WTC11 (cell line): ENCODE measurements around the gene HSP90AB1. TPM values are rescaled to one million over a fixed set of nuclear protein-coding genes. Genes with fewer than 3 reads are reported as not detected.

Source experiments
- ATAC-seq: fragments of 200-7000 bp; cut with Tn5 transposase; 2 replicates; pipeline ENCODE4 v1.10.0; 2021; ENCODE audit warnings: mild to moderate bottlenecking, moderate library complexity
- CTCF ChIA-PET: fragments of 300-600 bp; sonication (Branson Sonifier 250); formaldehyde crosslinking; loops from one replicate; lab custom pipeline; 2021; ENCODE audit warnings: antibody characterized with exemption; lab: Charles Lee
- POLR2A ChIA-PET: fragments of 350-600 bp; sonication (Branson Sonifier 250); formaldehyde crosslinking; loops from one replicate; lab custom pipeline; 2021; ENCODE audit warnings: antibody characterized with exemption; lab: Charles Lee
- DNase-seq: peaks from one replicate; pipeline ENCODE4 v3.0.0; 2021; ENCODE audit warnings: low spot score
- H3K27ac Mint-ChIP-seq: 2 replicates; pipeline ENCODE4 v1.8.0; 2021; ENCODE audit warnings: mixed read lengths
- H3K27me3 Mint-ChIP-seq: 2 replicates; pipeline ENCODE4 v1.8.0; 2021; ENCODE audit warnings: low read depth, mild to moderate bottlenecking, moderate library complexity, mixed read lengths
- H3K36me3 Mint-ChIP-seq: 2 replicates; pipeline ENCODE4 v1.8.0; 2021; ENCODE audit warnings: mixed read lengths
- H3K4me1 Mint-ChIP-seq: 2 replicates; pipeline ENCODE4 v1.8.0; 2022; ENCODE audit warnings: mixed read lengths
- H3K4me3 Mint-ChIP-seq: 2 replicates; pipeline ENCODE4 v1.8.0; 2021; ENCODE audit warnings: mild to moderate bottlenecking, moderate library complexity, mixed read lengths
- H3K9me3 Mint-ChIP-seq: 2 replicates; pipeline ENCODE4 v1.8.0; 2021; ENCODE audit warnings: mixed read lengths
- CDX4 ChIP-seq: fragments of 250-450 bp; sonication (Bioruptor Pico); IDR thresholded peaks from 2 replicates; pipeline ENCODE4 v1.9.0; 2021; ENCODE audit warnings: moderate library complexity, mild to moderate bottlenecking, inconsistent platforms, borderline replicate concordance
- CREM ChIP-seq: sonication (generic); formaldehyde crosslinking; IDR thresholded peaks from 2 replicates; pipeline ENCODE4 v1.8.1; 2022; ENCODE audit warnings: mild to moderate bottlenecking, missing genetic modification reagents, moderate library complexity
- CTCF ChIP-seq: fragments of 200-600 bp; IDR thresholded peaks from 2 replicates; pipeline ENCODE4 v1.8.0; 2022; ENCODE audit warnings: antibody characterized with exemption
- E2F5 ChIP-seq: sonication (generic); formaldehyde crosslinking; IDR thresholded peaks from 2 replicates; pipeline ENCODE4 v1.8.1; 2022; ENCODE audit warnings: mild to moderate bottlenecking, moderate library complexity, missing genetic modification reagents
- EMX1 ChIP-seq: fragments of 250-450 bp; sonication (Bioruptor Pico); IDR thresholded peaks from 2 replicates; pipeline ENCODE4 v1.8.0; 2021; ENCODE audit warnings: mild to moderate bottlenecking
- ERG ChIP-seq: fragments of 250-450 bp; sonication (Bioruptor Pico); IDR thresholded peaks from 2 replicates; pipeline ENCODE4 v1.8.0; 2021; ENCODE audit warnings: mild to moderate bottlenecking
- ETV6 ChIP-seq: sonication (generic); formaldehyde crosslinking; IDR thresholded peaks from 2 replicates; pipeline ENCODE4 v1.8.1; 2022; ENCODE audit warnings: mild to moderate bottlenecking, missing genetic modification reagents
- FOXP4 ChIP-seq: sonication (generic); formaldehyde crosslinking; IDR thresholded peaks from 2 replicates; pipeline ENCODE4 v1.8.0; 2022; ENCODE audit warnings: mild to moderate bottlenecking, missing genetic modification reagents
- HMGXB4 ChIP-seq: sonication (generic); formaldehyde crosslinking; IDR thresholded peaks from 2 replicates; pipeline ENCODE4 v1.8.1; 2023; ENCODE audit warnings: mild to moderate bottlenecking, moderate library complexity, missing genetic modification reagents
- MAX ChIP-seq: sonication (generic); formaldehyde crosslinking; IDR thresholded peaks from 2 replicates; pipeline ENCODE4 v1.8.0; 2022; ENCODE audit warnings: mild to moderate bottlenecking, missing genetic modification reagents
- PRDM15 ChIP-seq: sonication (generic); formaldehyde crosslinking; IDR thresholded peaks from 2 replicates; pipeline ENCODE4 v1.8.0; 2022; ENCODE audit warnings: missing genetic modification reagents
- SP1 ChIP-seq: sonication (generic); formaldehyde crosslinking; conservative IDR thresholded peaks from 2 replicates; pipeline ENCODE4 v1.8.1; 2022; ENCODE audit warnings: missing genetic modification reagents
- ZNF263 ChIP-seq: sonication (generic); formaldehyde crosslinking; IDR thresholded peaks from 2 replicates; pipeline ENCODE4 v1.8.1; 2022; ENCODE audit warnings: low read depth, mild to moderate bottlenecking, moderate library complexity, missing genetic modification reagents
- ZNF425 ChIP-seq: fragments of 250-450 bp; sonication (Bioruptor Pico); conservative IDR thresholded peaks from 2 replicates; pipeline ENCODE4 v1.9.0; 2021; ENCODE audit warnings: mild to moderate bottlenecking
- ZNF532 ChIP-seq: fragments of 250-450 bp; sonication (Bioruptor Pico); IDR thresholded peaks from 2 replicates; pipeline ENCODE4 v1.9.0; 2021; ENCODE audit warnings: mild to moderate bottlenecking, borderline replicate concordance
- total RNA-seq: library from RNA; stranded (reverse); gene quantifications from 3 replicates; pipeline ENCODE4 v1.2.3, GENCODE V29; 2021

The HSP90AB1 gene
- total RNA-seq, 1 experiment from 2014 or later: 2,171 TPM

GRCh38 chr6:44237813-44238433 is 9.0 kb upstream of the HSP90AB1 start:
- H3K4me3 Mint-ChIP-seq: peak overlapping the region; percentile 78
- H3K27me3 Mint-ChIP-seq: peaks cover 30% of the 10 kb centered on the region
- no peaks in the 10 kb centered on the region for H3K9me3 Mint-ChIP-seq
- peak; percentile 56 for ATAC-seq
- peak overlapping the region; percentile 74; the same call in 1 of the 2 replicates for H3K27ac Mint-ChIP-seq
- POLR2A ChIA-PET: interaction anchor here (0.6 to 1.8 kb wide), 6 partner anchors 9 to 468 kb away, joined by 3 to 21 read pairs (median 4); partner anchors contain the start of genes AARS2, HSP90AB1, SLC29A1 and VEGFA
- peak; percentile 77 for DNase-seq
- H3K4me1 Mint-ChIP-seq: peaks cover 44% of the 10 kb centered on the region
- H3K36me3 Mint-ChIP-seq: peaks cover 17% of the 10 kb centered on the region
- CTCF ChIA-PET: interaction anchor here (0.6 to 6.3 kb wide), 18 partner anchors 8 to 1489 kb away, joined by 3 to 174 read pairs (median 4); partner anchors contain the start of genes HSP90AB1, MYMX and SLC29A1
- TF ChIP-seq EMX1 (CRISPR knock-in tag) (peak; percentile 79), CREM (peak; percentile 84), FOXP4 (CRISPR knock-in tag) (peak; percentile 74; the same call in 1 of the 2 replicates), MAX (CRISPR knock-in tag) (peak; percentile 30; the same call in 1 of the 2 replicates), E2F5 (peak; percentile 74; the same call in 1 of the 2 replicates), ZNF425 (peak; percentile 63; the same call in 1 of the 2 replicates), SP1 (CRISPR knock-in tag) (peak; percentile 40; the same call in 1 of the 2 replicates), CDX4 (CRISPR knock-in tag) (no peak), ZNF263 (CRISPR knock-in tag) (no peak), ETV6 (CRISPR knock-in tag) (peak; percentile 89; the same call in 1 of the 2 replicates), ERG (CRISPR knock-in tag) (0 out of 2 replicates have a peak, but pooled peaks have one; percentile 32), HMGXB4 (CRISPR knock-in tag) (peak; percentile 97), PRDM15 (CRISPR knock-in tag) (0 out of 2 replicates have a peak, but pooled peaks have one; percentile 29), CTCF (peak; percentile 90), ZNF532 (CRISPR knock-in tag) (no peak)
